Parathyroid adenoma (tissue), 2 donors: ENCODE results near the gene HMCES.

Experiments
- H2AFZ ChIP-seq: fragments of 300-600 bp; sonication (generic); one replicate; pipeline ENCODE4 v1.7.0; 2017; ENCODE audit warnings: antibody characterized with exemption, mild to moderate bottlenecking
- H3K27ac ChIP-seq: fragments of 300-600 bp; sonication (generic); one replicate; pipeline ENCODE4 v1.7.0; 2017
- H3K27me3 ChIP-seq: fragments of 300-600 bp; sonication (generic); one replicate; pipeline ENCODE4 v1.7.0; 2017; ENCODE audit warnings: low read length; ENCODE audit not compliant: control insufficient read depth, insufficient read depth
- H3K36me3 ChIP-seq: fragments of 300-600 bp; sonication (generic); one replicate; pipeline ENCODE4 v1.7.0; 2017; ENCODE audit warnings: low read length; ENCODE audit not compliant: control insufficient read depth, insufficient read depth
- H3K4me1 ChIP-seq: fragments of 300-600 bp; sonication (generic); one replicate; pipeline ENCODE4 v1.7.0; 2017; ENCODE audit warnings: control low read depth
- H3K4me2 ChIP-seq: fragments of 300-600 bp; sonication (generic); one replicate; pipeline ENCODE4 v1.7.0; 2017; ENCODE audit warnings: low read length
- H3K4me3 ChIP-seq: fragments of 300-600 bp; sonication (generic); one replicate; pipeline ENCODE4 v1.7.0; 2017; ENCODE audit warnings: low read depth, low read length
- H3K79me2 ChIP-seq: fragments of 300-600 bp; sonication (generic); one replicate; pipeline ENCODE4 v1.7.0; 2017; ENCODE audit warnings: control low read depth
- H3K9ac ChIP-seq: fragments of 300-600 bp; sonication (generic); one replicate; pipeline ENCODE4 v1.7.0; 2017; ENCODE audit warnings: mild to moderate bottlenecking
- H3K9me3 ChIP-seq: fragments of 300-600 bp; sonication (generic); one replicate; pipeline ENCODE4 v1.7.0; 2017; ENCODE audit warnings: low read length; ENCODE audit not compliant: control insufficient read depth
- CTCF ChIP-seq: fragments of 300-600 bp; sonication (generic); IDR thresholded peaks from one replicate; pipeline ENCODE4 v1.7.0; 2017; ENCODE audit warnings: antibody characterized with exemption, mild to moderate bottlenecking
- donor health status: primary hyperparathyroidism.

Gene HMCES

GRCh38 chr3:129343643-129344360, 65.1 kb downstream of the HMCES start:
- TF ChIP-seq CTCF = peak; percentile 61
- H3K27me3 ChIP-seq = no peaks in the 10 kb centered on the region
- no peaks in the 10 kb centered on the region for H3K9me3 ChIP-seq
- H2AFZ ChIP-seq = peak overlapping the region; percentile 80
- no peak overlapping the region for H3K4me3 ChIP-seq
- no peaks in the 10 kb centered on the region for H3K79me2 ChIP-seq
- H3K36me3 ChIP-seq = no peaks in the 10 kb centered on the region
- H3K4me1 ChIP-seq = peaks cover 43% of the 10 kb centered on the region
- H3K9ac ChIP-seq = no peak overlapping the region
- H3K27ac ChIP-seq = peak overlapping the region; percentile 93
- no peak overlapping the region for H3K4me2 ChIP-seq

- Histone ChIP-seq H3K79me2 (no peaks in the 10 kb centered on the region), H3K9me3 (no peaks in the 10 kb centered on the region), H3K9ac (no peak overlapping the region), H3K4me3 (no peak overlapping the region), H3K27me3 (no peaks in the 10 kb centered on the region), H3K4me1 (peaks cover 46% of the 10 kb centered on the region), H2AFZ (peak overlapping the region; percentile 80), H3K27ac (peak overlapping the region; percentile 93), H3K36me3 (no peaks in the 10 kb centered on the region), H3K4me2 (no peak overlapping the region)
- peak; percentile 12 for TF ChIP-seq CTCF
Measured at GRCh38 chr3:129344540-129345220, 66.0 kb downstream of the HMCES start.

GRCh38 chr3:129345281-129345680, 66.6 kb downstream of the HMCES start:
- no peaks in the 10 kb centered on the region for H3K9me3 ChIP-seq
- peaks cover 46% of the 10 kb centered on the region for H3K4me1 ChIP-seq
- no peak overlapping the region for H3K4me2 ChIP-seq
- H3K27ac ChIP-seq = peak overlapping the region; percentile 93
- H2AFZ ChIP-seq = peak overlapping the region; percentile 48
- no peaks in the 10 kb centered on the region for H3K79me2 ChIP-seq
- H3K4me3 ChIP-seq = no peak overlapping the region
- no peaks in the 10 kb centered on the region for H3K36me3 ChIP-seq
- no peak for TF ChIP-seq CTCF
- H3K27me3 ChIP-seq = no peaks in the 10 kb centered on the region
- H3K9ac ChIP-seq = no peak overlapping the region

GRCh38 chr3:129345971-129346370, 67.3 kb downstream of the HMCES start:
- Histone ChIP-seq H3K27me3 (no peaks in the 10 kb centered on the region), H3K4me3 (no peak overlapping the region), H3K9ac (no peak overlapping the region), H3K27ac (peak overlapping the region; percentile 93), H2AFZ (peak overlapping the region; percentile 39), H3K4me1 (peaks cover 46% of the 10 kb centered on the region), H3K9me3 (no peaks in the 10 kb centered on the region), H3K4me2 (no peak overlapping the region), H3K79me2 (no peaks in the 10 kb centered on the region), H3K36me3 (no peaks in the 10 kb centered on the region)
- no peak for TF ChIP-seq CTCF
